ENCODE measurements around the gene RTN4RL1. TPM values are rescaled to one million over a fixed set of nuclear protein-coding genes. Genes with fewer than 3 reads are reported as not detected.

Gene RTN4RL1
- total and polyA plus RNA-seq, 2 of the 13 experiments (the other 11 are each of a cell fraction or from before 2014, with no cell fraction given) = 0.01 TPM; not detected in 1

- no peaks in the 10 kb centered on the region for H3K79me2 ChIP-seq (ENCODE audit: insufficient read depth, low read length)
- H3K4me2 ChIP-seq (ENCODE audit: low read depth, low read length) = peak overlapping the region; percentile 77
- H2AFZ ChIP-seq (ENCODE audit: low read length) = no peak overlapping the region
- ChIA-PET POLR2A (interaction anchor here (0.7 to 2.8 kb wide), 3 partner anchors 27 to 120 kb away, joined by 3 to 18 read pairs (median 18); no protein-coding TSS in a partner anchor), CTCF (ENCODE audit: low intra/inter-chr PET ratio, low total read pairs) (interaction anchor here (1.7 to 2.5 kb wide), 2 partner anchors 115 to 143 kb away, joined by 6 to 31 read pairs; no protein-coding TSS in a partner anchor)
- peaks cover 9 to 64% of the 10 kb centered on the region in 2 experiments for H3K27me3 ChIP-seq (ENCODE audit: control insufficient read depth in 1 of 2, insufficient read depth in 2 of 2, low read length in 2 of 2)
- BruUV-seq (replicated peaks) = no TSS peak
- TF ChIP-seq ZNF800 (CRISPR knock-in tag; IDR thresholded peaks at IDR 0.05) (peak; percentile 98), NR0B2 (CRISPR knock-in tag; IDR thresholded peaks at IDR 0.05) (no peak), EZH2 (conservative IDR thresholded peaks at IDR 0.05; ENCODE audit: low read depth, low read length) (0 out of 2 replicates have a peak, but pooled peaks have one; percentile 31), ZFP36 (IDR thresholded peaks at IDR 0.05; ENCODE audit: borderline replicate concordance, low read depth, low read length, partially characterized antibody) (no peak), NR3C1 (CRISPR knock-in tag; IDR thresholded peaks at IDR 0.05) (no peak)
- no peaks in the 10 kb centered on the region for H4K20me1 ChIP-seq (ENCODE audit: insufficient read depth, low read length)
- DNase-seq (ENCODE audit: low spot score) (no peak), ATAC-seq (no peak; the same call in 2 of the 3 replicates), FAIRE-seq (no peak)
- 0% methylated on average over 1 of the region's 73 CpGs for WGBS (ENCODE audit: low lambda C conversion rate)
- no peak overlapping the region for H3K9ac ChIP-seq (ENCODE audit: insufficient read depth, low read depth, low read length)
- H3K36me3 ChIP-seq (replicated peaks in 1 of 2; ENCODE audit: control insufficient read depth in 1 of 2, insufficient read depth in 2 of 2, low read length in 2 of 2) = no peaks in the 10 kb centered on the region
- no peak overlapping the region for H3K27ac ChIP-seq (ENCODE audit: extremely low read length, insufficient read depth, low read length)
- H3K4me1 ChIP-seq (ENCODE audit: insufficient read depth, low read length) = peaks cover 32% of the 10 kb centered on the region
- in situ Hi-C loops (cut with HindIII; ENCODE audit: extremely low pct_ligation_motif_present, low pct_unique_long_range_greater_than_20kb) = loop anchor here (5.0 to 25.0 kb wide), 2 partner anchors 117 to 312 kb away; partner anchors contain the start of genes TLCD2 and WDR81
- peak overlapping the region; percentile 48 to 67 (median 48); a peak in 5 of 6 replicates for H3K4me3 ChIP-seq (replicated peaks in 1 of 3; ENCODE audit: insufficient read depth in 1 of 3, low read depth in 2 of 3, low read length in 3 of 3)
- intact Hi-C loops (cut with micrococcal nuclease; ENCODE audit: unreplicated experiment) = loop anchor here (10.0 kb wide), 2 partner anchors 50 to 140 kb away; no protein-coding TSS in a partner anchor
- H3K9me3 ChIP-seq (ENCODE audit: low read length) = no peaks in the 10 kb centered on the region
These were observed 438 bp downstream of the RTN4RL1 start for GRCh38 chr17:2024572-2025219.

Data from HepG2 (cell line).